ENCODE measurements around the gene DGKI.

The DGKI gene

DNA sequence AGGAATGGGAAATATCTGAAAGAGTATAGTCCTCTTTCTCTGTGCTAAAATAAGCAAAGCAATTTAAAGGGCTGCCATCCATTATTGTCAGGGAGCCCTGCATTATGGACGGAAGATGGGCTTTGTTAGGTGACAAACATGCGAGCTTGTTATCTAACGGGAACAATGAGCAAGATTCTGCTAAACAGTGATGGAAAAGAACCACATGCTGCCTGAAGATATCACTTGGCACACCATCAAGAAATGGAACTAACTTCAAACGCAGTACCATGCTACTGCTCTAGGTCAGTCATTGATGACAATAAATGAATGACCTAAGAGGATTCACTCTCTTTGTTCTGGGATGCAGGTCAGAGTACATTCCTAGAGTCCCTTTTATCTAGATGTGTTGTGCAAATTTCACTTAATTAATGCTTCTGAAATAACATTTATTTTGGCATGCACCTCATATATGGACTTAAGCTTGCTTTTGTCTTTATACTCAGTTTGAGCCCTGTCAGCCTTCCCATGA is 327.5 kb downstream of the DGKI start:
- no peak for DNase-seq

- DNase-seq = no peak
Observed at GRCh38 chr7:137513091-137513490, 333.7 kb downstream of the DGKI start.

- DNase-seq = no peak
Observed at GRCh38 chr7:137507096-137507495, 339.7 kb downstream of the DGKI start.

DNA sequence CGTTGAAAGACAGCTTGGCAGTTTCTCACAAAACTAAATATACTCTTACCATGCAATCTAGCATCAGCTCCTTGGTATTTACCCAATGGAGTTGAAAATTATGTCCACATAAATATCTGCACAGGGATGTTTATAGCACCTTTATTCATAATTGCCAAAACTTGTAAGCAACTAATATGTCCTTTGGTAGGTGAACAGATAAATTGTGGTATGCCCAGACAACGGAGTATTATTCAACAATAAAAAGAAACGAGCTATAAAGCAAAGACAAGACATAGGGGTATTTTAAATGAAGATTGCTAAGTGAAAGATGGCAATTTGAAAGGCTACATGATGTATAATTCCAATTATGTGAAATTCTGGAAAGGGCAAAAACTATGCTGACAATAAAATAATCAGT is 340.7 kb downstream of the DGKI start:
- no peak for DNase-seq

DNA sequence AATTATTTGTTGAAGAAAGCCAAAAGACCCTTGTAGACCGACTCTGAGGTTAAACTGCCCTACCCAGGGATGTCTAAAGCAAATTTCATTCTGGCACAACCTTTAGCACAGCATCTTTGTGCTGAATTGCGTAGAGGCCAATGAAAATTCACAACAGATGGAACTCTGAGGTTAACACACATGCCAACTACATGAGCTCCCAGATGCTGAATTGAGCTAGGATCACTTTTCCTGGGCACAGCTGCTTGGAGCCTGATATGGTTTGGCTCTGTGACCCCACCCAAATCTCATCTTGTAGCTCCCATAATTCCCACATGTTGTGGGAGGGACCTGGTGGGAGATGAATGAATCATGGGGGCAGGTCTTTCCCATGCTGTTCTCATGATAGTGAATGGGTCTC is 345.2 kb downstream of the DGKI start:
- DNase-seq = no peak

DNA sequence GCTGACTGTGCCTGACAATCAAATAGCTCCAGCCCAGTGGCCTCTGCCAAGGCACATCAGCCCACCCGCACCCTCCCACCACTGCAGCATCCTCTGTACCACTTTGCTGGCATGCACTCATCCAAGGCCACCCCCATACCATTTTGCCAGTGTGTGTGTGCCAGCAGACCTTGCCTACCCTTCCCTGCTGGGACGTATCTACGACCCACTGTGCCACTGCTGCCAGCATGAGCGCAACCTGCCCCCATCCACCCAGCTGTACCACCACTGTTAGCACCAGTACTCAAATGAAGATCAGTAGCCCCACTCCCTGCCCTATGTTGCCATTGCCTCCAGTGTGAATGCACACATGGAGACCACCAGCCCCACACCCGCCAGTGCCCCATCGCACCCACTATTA is 353.9 kb downstream of the DGKI start:
- no peak for DNase-seq

- DNase-seq = no peak
Observed at GRCh38 chr7:137489880-137490279, 356.9 kb downstream of the DGKI start.

DNA sequence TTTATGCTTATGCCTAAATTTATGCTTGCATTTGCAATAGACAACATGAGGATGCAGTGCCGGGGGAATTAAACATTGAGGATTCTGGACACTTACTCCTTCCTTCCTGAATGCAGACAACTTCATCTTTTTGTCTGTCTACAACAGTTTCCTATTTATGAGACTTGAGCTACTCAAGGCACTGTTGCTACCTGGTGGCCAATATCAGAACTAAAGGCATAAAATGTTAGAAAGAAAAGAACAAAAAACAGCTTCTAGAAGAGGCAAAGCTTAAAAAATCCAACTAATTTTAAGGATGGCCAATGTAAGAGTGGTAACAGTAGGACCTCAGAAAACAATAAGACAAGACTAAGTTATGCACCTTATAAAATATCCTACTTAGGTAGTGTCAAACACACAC is 358.7 kb downstream of the DGKI start:
- DNase-seq = no peak

DNA sequence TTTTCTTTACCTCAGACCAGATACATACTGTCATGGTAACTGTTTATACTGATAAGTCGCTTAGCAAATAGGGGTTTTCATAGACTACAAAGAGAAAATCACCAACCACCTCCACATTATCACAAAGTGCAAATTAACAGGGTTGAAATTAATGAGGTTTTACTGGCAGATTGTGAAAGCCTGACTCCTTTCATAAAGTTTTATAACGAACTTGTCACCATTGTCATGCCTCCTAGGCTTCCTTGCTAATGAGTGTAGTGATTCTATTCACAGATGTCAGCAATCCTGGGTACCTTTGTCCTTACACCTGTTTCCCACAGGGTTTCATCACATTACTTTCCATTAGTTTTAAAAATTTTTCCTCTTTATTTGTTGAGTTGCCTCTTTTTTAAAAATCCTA is 361.0 kb downstream of the DGKI start:
- DNase-seq = no peak

DNA sequence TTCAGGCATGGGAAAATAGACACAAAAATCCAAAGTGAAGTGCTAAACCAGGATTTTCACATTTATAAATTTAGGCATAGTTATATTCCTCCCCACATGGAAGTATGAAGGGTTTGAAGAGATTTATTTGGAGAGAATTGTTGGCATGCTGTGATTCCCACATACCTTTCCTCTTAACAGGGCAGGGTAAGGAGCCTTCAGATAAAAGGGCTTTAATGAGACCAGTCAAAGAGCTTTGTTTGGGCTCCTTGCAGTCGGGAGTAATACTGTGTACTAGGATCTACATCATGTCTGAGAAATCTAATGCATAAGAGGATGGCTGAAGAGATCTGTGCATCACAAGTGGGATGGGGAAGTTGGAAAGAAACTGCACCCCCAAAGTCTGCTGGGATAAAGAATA is 362.4 kb downstream of the DGKI start:
- DNase-seq = no peak

DNA sequence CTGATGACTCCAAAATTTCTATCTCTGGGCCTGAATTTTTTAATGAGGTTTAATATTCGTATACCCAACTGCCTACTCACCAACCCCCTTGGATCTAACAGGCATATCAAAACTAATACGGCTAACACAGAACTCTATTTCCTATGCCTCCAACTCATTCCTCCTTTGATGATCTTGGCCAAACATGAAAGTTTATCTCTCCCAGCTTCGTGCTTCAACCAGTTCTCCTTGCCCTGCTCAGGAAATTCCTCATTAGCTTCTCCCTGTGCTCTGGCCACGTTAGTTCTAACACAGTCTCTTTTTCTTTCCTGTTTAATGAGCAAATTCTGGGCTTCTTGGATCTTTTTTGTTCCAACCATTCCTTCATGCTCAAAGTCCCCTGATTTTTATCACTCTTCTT is 364.3 kb downstream of the DGKI start:
- no peak for DNase-seq

GRCh38 chr7:137480824-137481365 is 365.9 kb downstream of the DGKI start:
- no peak for DNase-seq

- DNase-seq = no peak
Observed at GRCh38 chr7:137480401-137480800, 366.4 kb downstream of the DGKI start.

GRCh38 chr7:137476937-137477336 is 369.8 kb downstream of the DGKI start:
- DNase-seq = no peak

GRCh38 chr7:137475966-137476365 is 370.8 kb downstream of the DGKI start:
- no peak for DNase-seq

DNA sequence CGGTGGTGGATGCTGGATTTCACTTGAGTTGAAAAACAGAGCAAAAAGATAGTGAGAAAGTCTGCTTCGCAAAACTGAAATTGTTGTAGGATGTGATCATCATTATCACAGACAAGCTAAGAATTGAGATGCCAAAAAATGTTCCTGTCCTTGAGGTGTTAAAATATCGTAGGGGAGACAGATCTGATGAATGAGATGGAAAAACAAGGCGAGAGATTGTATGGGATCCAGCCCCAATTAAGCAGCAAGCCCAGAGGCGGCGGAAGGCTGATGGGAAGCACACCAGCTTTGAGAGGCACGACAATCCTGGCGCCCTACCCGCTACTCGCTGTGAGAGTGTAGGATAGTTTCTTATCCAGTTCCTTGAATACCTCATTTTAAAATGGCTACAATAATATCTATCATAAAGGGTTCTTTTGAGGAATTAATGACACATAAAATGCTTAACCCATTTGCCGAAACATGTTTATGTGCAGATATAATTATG is 372.2 kb downstream of the DGKI start:
- no peak for DNase-seq

- DNase-seq = no peak
Observed at GRCh38 chr7:137471128-137471527, 375.6 kb downstream of the DGKI start.

GRCh38 chr7:137469858-137470257 is 376.9 kb downstream of the DGKI start:
- DNase-seq = no peak

DNA sequence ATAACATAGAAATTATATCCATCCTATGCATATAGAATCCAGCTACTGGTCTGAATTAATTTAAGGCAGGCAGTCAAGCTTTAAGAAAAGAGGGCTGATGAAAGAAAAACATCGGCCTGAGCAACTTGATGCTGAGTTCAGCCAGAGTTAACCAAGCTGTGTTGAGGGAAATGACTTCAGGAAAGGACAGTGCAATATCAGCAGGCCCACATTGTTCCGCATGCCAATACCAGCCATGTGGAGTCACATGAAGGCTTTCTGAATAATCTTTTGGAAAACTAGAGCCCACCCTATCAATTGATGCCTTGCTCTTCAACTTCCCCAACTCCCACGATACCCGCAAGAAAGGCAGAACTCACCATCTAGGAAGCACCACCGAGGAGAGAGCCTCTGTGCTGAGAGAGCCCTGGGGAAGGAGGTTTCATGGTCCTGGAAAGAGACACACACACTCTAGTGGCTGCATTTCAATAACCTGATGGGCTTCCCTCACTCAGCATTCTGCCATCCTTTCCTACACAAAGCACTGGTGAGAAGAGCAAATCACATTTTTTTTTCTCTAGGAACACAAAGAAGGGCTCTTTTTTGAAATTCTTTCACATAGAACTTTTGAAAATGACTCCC is 377.5 kb downstream of the DGKI start:
- no peak for DNase-seq

DNA sequence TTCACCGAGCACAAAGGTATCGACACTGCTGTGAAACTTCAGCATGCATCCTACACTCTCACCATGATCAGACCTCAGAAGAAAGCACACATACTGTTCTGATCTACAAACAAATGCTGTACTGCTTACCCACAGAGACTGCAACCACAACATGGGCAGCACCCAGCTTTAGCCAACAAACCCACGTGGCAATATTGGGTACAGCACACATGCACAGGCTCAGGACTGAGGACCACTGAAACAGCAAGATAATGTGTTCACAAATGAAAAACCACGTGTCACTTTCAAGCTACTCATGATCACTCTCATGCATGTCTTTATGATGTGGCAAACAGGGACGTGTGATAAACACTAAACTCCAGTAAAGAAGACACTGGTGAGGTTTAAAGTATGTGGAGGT is 383.9 kb downstream of the DGKI start:
- no peak for DNase-seq

- DNase-seq = no peak
Observed at GRCh38 chr7:137462074-137462715, 384.6 kb downstream of the DGKI start.

- no peak for DNase-seq
Observed at GRCh38 chr7:137458399-137458798, 388.4 kb downstream of the DGKI start.

- DNase-seq = no peak
Observed at GRCh38 chr7:137454767-137455166, 392.0 kb downstream of the DGKI start.

- peak; percentile 84 for DNase-seq
Observed at GRCh38 chr7:137454246-137454724, 392.5 kb downstream of the DGKI start.
